SK-N-MC (cell line): ENCODE results near the gene AACS.

Source experiments
- DNase-seq: peaks from one replicate; pipeline ENCODE4 v3.0.0-alpha.2; 2011; ENCODE audit warnings: low read depth, low spot score
- H3K27ac ChIP-seq: fragments of 200-600 bp; sonication (generic); 2 replicates; pipeline ENCODE4 v1.5.1; 2016; ENCODE audit warnings: mixed run types
- H3K36me3 ChIP-seq: fragments of 200-600 bp; sonication (generic); 2 replicates; pipeline ENCODE4 v1.6.1; 2017; ENCODE audit warnings: antibody characterized with exemption, low read length, mixed read lengths; ENCODE audit not compliant: insufficient read depth
- H3K4me3 ChIP-seq: fragments of 200-600 bp; sonication (generic); 2 replicates; pipeline ENCODE4 v1.5.1; 2016
- H3K9ac ChIP-seq: fragments of 200-600 bp; sonication (generic); 2 replicates; pipeline ENCODE4 v1.8.0; 2017; ENCODE audit warnings: mixed run types, mixed read lengths; ENCODE audit not compliant: insufficient read length
- H3K9me3 ChIP-seq: fragments of 200-600 bp; sonication (generic); 2 replicates; pipeline ENCODE4 v1.6.1; 2017; ENCODE audit warnings: low read depth, mild to moderate bottlenecking, antibody characterized with exemption, low read length, moderate library complexity, mixed read lengths
- EZH2 ChIP-seq: fragments of 200-600 bp; sonication (generic); IDR thresholded peaks from one replicate; pipeline ENCODE4 v1.6.1; 2017; ENCODE audit warnings: antibody characterized with exemption
- FOXP2 ChIP-seq: optimal IDR thresholded peaks from 2 replicates; pipeline ENCODE3; 2011; ENCODE audit warnings: mild to moderate bottlenecking, moderate library complexity; ENCODE audit not compliant: insufficient read depth; ENCODE audit errors: extremely low read length, control extremely low read depth
- POLR2AphosphoS5 ChIP-seq: IDR thresholded peaks from 2 replicates; pipeline ENCODE4 v1.6.1; 2012; ENCODE audit warnings: mild to moderate bottlenecking, low read depth, low read length, borderline replicate concordance

AACS gene

DNA sequence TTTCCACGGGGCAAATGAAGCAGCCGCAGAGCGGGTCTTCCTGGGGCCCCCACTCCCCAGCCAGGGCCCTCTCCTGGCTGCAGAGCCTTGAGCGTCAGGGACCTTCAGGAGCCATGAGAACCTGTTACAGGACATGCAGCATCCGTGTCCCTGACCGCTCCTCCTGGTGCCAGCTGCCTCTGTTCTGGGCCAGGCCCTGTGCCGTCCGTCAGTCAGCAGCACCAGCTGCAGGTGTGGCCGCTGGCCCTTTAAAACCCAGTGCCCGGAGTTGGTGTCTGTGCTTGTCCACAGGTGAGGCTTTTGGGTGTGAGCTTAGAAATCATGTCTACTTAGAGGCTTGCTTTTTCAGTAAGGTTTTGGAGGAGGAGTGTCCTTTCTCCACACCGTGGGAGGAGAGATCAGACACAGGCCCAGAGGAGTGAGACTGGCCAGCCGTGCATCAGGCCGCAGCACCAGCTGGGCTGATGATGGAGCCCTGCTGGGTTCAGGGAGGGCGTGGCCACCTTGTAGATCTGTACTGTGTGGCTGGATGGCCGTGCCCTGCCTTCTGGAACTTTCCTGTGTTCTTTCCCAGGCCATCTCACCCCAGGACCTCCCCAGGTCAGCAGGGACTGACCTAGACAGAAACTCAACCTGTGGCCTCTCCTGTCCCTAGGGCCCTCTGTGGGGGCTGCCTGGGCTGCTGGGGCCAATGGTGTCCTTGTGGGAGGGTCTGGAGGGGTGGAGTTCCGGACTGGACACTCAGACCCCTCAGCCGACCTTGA is 27.1 kb downstream of the AACS start:
- Histone ChIP-seq H3K9ac (no peak overlapping the region), H3K36me3 (no peaks in the 10 kb centered on the region; the same call in 1 of the 2 replicates), H3K9me3 (no peaks in the 10 kb centered on the region), H3K4me3 (no peak overlapping the region), H3K27ac (no peak overlapping the region)
- no peak for DNase-seq
- TF ChIP-seq FOXP2 (no peak), POLR2AphosphoS5 (no peak), EZH2 (no peak)

DNA sequence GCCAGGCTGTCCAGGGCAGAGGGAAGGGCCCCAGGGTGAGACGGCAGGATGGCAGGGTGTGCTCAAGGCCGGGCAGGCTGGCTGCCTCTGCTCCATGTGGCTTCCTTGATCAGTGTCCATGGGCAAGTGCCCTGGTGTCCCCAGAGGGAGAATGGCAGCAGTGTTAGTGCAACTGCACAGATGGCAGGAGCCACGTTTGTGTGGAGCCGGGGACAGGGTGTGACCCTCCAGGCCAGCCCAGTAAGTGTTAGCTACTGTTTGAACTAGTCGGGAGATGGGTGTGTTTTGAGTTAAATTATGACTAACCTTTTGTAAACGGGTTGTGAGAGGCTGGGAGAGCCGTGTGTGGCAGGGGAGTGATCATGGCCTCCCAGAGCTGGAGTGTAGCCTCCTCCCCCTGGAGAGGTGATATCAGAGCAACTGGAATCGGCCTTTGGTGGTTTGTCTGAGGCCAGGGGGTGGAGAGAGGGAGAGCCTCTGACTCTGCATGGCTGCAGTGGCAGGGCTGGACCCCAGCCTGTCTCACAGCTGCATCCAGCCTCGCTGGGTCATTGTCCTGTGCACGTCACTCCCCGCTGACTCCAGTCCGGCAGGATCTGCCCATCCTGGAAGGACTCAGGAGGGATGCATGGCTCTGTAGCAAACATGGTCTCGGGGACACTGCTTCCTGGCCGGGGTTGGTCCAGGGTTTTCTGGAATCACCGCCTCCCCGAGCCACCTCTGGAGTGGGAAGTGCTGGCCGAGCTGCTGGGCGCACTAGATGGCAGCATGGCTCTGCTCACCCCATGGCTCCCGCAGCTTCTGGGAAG is 27.8 kb downstream of the AACS start:
- no peaks in the 10 kb centered on the region; the same call in 1 of the 2 replicates for H3K36me3 ChIP-seq
- no peak overlapping the region for H3K4me3 ChIP-seq
- DNase-seq, result no peak
- TF ChIP-seq POLR2AphosphoS5 (no peak), EZH2 (no peak), FOXP2 (no peak)
- no peak overlapping the region for H3K9ac ChIP-seq
- H3K27ac ChIP-seq, result no peak overlapping the region
- H3K9me3 ChIP-seq, result no peaks in the 10 kb centered on the region

DNA sequence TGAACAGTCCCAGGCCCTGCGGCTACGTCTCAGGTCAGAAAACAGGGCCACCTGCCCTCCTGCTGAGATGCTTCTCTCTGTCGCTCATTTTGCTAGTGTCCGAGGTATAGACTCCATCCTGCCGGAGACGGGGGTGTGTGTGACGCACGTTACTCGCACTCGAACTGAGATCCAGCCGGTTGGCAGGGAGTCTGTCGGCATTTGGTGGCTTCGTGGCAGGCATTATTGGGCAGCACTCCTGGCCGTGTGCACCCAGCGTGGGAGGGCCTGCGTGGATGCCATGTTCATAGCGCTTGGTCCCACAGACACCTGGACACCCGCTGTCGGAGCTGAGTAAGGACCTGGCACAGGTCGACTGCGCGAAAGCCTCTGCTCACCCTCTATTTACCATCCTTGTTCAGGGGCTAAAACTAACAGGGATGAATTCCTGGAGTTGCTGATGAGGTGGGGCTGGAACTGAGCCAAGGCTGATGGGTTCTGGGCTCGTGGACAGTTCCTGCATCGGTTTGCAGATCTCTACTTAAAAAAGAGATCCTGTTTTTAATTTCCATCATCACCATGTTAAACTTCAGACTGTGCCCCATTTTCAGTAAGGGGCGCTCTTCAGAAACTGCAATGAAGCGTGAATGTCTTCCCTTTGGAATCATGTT is 28.6 kb downstream of the AACS start:
- DNase-seq, result no peak
- H3K36me3 ChIP-seq, result no peaks in the 10 kb centered on the region; the same call in 1 of the 2 replicates
- no peak for TF ChIP-seq EZH2
- TF ChIP-seq FOXP2, result no peak
- TF ChIP-seq POLR2AphosphoS5, result no peak

DNA sequence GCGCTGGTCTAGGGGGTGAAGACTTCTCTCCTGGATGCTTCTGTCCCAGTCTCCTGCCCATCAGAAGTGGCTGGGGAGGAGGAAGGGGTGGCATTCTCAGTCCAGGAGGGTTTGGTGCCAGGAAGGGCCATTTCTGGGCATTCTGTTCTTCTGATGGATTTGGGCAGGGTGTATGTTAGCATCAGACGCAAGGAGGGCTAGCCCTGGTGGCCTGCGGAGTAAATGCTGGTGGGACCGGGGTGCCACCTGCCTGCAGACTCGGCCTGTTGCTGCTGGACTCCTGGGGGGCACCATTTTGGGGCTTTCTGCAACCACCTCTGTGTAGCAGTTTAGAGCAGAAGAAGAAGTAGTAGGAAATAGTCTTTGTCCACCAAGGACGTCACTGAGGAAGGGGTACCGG is 31.7 kb downstream of the AACS start:
- H3K9ac ChIP-seq, result no peak overlapping the region
- H3K27ac ChIP-seq, result no peak overlapping the region
- no peak overlapping the region for H3K4me3 ChIP-seq
- no peaks in the 10 kb centered on the region for H3K36me3 ChIP-seq
- no peak for TF ChIP-seq POLR2AphosphoS5
- TF ChIP-seq FOXP2, result no peak
- TF ChIP-seq EZH2, result no peak
- DNase-seq, result no peak
- no peaks in the 10 kb centered on the region for H3K9me3 ChIP-seq

More for the DNA sequence above, 28.6 kb downstream of the AACS start:
- H3K4me3 ChIP-seq, result no peak overlapping the region
- no peak overlapping the region for H3K27ac ChIP-seq
- H3K9me3 ChIP-seq, result no peaks in the 10 kb centered on the region
- no peak overlapping the region for H3K9ac ChIP-seq

DNA sequence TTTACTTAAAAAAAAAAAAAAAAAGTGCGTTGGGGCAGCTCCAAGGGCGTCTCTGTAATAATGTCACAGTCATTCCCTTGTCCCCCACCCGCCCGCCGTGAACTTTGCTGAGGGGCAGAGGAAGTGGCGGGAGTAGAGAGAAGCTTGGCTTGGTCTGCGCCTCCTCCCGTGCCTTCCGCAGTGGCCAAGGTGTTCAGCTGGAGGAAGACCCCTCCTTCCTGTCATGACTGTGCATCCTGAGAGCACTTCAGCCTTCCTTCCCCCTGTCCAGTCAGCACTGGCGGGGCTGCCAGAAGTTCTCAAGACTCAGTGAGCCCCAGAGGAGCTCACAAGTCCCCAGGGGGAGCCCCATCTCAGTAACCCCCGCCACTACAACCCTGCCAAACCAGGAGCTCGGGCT is 32.2 kb downstream of the AACS start:
- Histone ChIP-seq H3K9ac (no peak overlapping the region), H3K36me3 (no peaks in the 10 kb centered on the region), H3K4me3 (no peak overlapping the region), H3K9me3 (no peaks in the 10 kb centered on the region), H3K27ac (no peak overlapping the region)
- no peak for TF ChIP-seq FOXP2
- no peak for TF ChIP-seq EZH2
- TF ChIP-seq POLR2AphosphoS5, result no peak
- no peak for DNase-seq

DNA sequence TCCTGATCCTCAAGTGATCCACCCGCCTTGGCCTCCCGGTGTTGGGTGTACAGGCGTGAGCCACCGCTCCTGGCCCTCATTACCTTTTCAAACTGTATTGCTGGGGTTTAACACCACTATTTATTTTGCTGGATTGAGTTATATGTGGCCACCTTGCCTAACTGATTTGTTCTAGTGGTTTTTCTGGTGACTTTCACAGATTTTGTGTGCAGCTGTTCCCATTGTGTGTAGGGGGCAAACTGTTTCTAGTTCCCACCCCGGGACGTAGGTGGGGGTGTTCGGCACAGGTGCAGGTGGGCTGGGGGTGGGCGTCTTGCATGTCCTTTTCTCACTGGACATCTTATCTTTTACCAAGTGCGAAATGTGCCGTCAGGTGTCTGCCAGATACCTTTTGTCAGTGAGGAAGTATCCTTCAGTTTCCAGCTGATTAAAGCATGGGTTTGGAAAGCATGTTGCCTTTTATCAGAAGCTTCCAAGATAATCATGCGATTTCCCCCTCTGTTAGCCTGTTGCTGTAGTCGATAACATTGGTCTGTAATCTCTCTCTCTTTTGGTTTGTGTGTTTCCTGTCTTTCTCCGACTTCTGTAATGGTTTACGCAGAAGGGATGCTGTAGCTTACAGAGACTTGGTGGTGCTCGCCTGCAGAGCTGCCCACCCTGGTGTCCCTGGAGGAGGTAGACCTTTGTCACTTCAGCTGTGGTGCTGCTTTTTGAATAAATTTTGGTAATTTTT is 33.6 kb downstream of the AACS start:
- H3K36me3 ChIP-seq, result peaks cover 7% of the 10 kb centered on the region; the same call in 1 of the 2 replicates
- H3K9me3 ChIP-seq, result no peaks in the 10 kb centered on the region
- no peak for TF ChIP-seq EZH2
- no peak for TF ChIP-seq FOXP2
- no peak for TF ChIP-seq POLR2AphosphoS5
- no peak for DNase-seq
- no peak overlapping the region for H3K9ac ChIP-seq
- H3K4me3 ChIP-seq, result no peak overlapping the region
- no peak overlapping the region for H3K27ac ChIP-seq

DNA sequence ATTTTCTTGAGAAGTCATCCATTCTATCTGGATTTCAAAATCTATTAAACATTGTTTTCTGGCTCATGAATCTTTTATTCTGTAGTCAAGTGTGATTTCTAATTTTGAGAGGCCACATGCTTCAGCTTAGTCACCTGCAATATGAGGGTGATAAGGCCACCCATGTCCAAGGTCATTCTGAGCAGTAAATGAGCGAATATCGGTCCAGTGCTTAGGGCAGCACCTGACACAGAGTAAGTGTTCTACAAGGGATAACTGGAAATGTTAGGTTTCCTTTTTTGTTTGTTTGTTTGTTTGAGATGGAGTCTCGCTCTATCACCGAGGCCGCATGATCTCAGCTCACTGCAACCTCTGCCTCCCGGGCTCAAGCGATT is 34.2 kb downstream of the AACS start:
- Histone ChIP-seq H3K9me3 (no peaks in the 10 kb centered on the region), H3K4me3 (no peak overlapping the region), H3K9ac (no peak overlapping the region), H3K36me3 (peaks cover 7% of the 10 kb centered on the region; the same call in 1 of the 2 replicates), H3K27ac (no peak overlapping the region)
- DNase-seq, result no peak
- TF ChIP-seq EZH2 (no peak), FOXP2 (no peak), POLR2AphosphoS5 (no peak)
